Astrocyte (in vitro differentiated cells and primary cell): ENCODE measurements around the gene OBP2B. TPM values are rescaled to one million over a fixed set of nuclear protein-coding genes. Genes with fewer than 3 reads are reported as not detected.
"Not testable (repeated sequence)": the region's sequence is repeated elsewhere in the genome, so short reads cannot be mapped to it uniquely, and the experiment has no call there.

Experiments used
- DNase-seq: peaks from one replicate; pipeline ENCODE4 v3.0.0-alpha.2; 2010; ENCODE audit warnings: low read depth
- FAIRE-seq: peaks from 2 replicates; lab custom pipeline; 2011; peaks lifted over from hg19 to GRCh38; lab: Jason Lieb, UNC
- H2AFZ ChIP-seq: 2 replicates; pipeline ENCODE4 v1.6.0; 2012; ENCODE audit warnings: low read depth, low read length, inconsistent platforms
- H3K27ac ChIP-seq: 2 replicates; pipeline ENCODE4 v1.5.1; 2011; ENCODE audit warnings: low read depth, low read length, inconsistent platforms
- H3K27me3 ChIP-seq: 2 replicates; pipeline ENCODE4 v1.6.0; 2011; ENCODE audit warnings: low read length, inconsistent platforms; ENCODE audit not compliant: insufficient read depth
- H3K36me3 ChIP-seq: 2 replicates; pipeline ENCODE4 v1.5.1; 2011; ENCODE audit warnings: low read length, inconsistent platforms; ENCODE audit not compliant: insufficient read depth
- H3K4me1 ChIP-seq: 2 replicates; pipeline ENCODE4 v1.5.1; 2011; ENCODE audit warnings: low read length, inconsistent platforms; ENCODE audit not compliant: insufficient read depth
- H3K4me2 ChIP-seq: 2 replicates; pipeline ENCODE4 v1.6.0; 2012; ENCODE audit warnings: low read length, inconsistent platforms
- H3K4me3 ChIP-seq: 2 replicates; pipeline ENCODE4 v1.5.1; 2011; ENCODE audit warnings: low read depth, mild to moderate bottlenecking, low read length, inconsistent platforms; ENCODE audit not compliant: insufficient read depth
- H3K79me2 ChIP-seq: 2 replicates; pipeline ENCODE4 v1.6.0; 2012; ENCODE audit warnings: mild to moderate bottlenecking, low read length, inconsistent platforms; ENCODE audit not compliant: insufficient read depth
- H3K9ac ChIP-seq: 2 replicates; pipeline ENCODE4 v1.6.0; 2012; ENCODE audit warnings: mild to moderate bottlenecking, low read length, inconsistent platforms
- H3K9me3 ChIP-seq: 2 replicates; pipeline ENCODE4 v1.5.1; 2012; ENCODE audit warnings: low read depth, mild to moderate bottlenecking, low read length, inconsistent platforms; ENCODE audit not compliant: insufficient read depth
- H4K20me1 ChIP-seq: 2 replicates; pipeline ENCODE4 v1.6.0; 2012; ENCODE audit warnings: low read length, inconsistent platforms; ENCODE audit not compliant: insufficient read depth
- H3K27ac Mint-ChIP-seq: one replicate; pipeline ENCODE4 v1.8.0; 2021; ENCODE audit warnings: mild to moderate bottlenecking, mixed read lengths; ENCODE audit not compliant: unreplicated experiment
- H3K27me3 Mint-ChIP-seq: one replicate; pipeline ENCODE4 v1.8.0; 2021; ENCODE audit warnings: low read depth, mixed read lengths; ENCODE audit not compliant: unreplicated experiment
- H3K36me3 Mint-ChIP-seq: one replicate; pipeline ENCODE4 v1.8.0; 2021; ENCODE audit warnings: low read depth, mixed read lengths; ENCODE audit not compliant: unreplicated experiment
- H3K4me1 Mint-ChIP-seq: one replicate; pipeline ENCODE4 v1.8.0; 2021; ENCODE audit warnings: low read depth, mixed read lengths; ENCODE audit not compliant: unreplicated experiment
- H3K4me3 Mint-ChIP-seq: one replicate; pipeline ENCODE4 v1.8.0; 2021; ENCODE audit warnings: mild to moderate bottlenecking, moderate library complexity, mixed read lengths; ENCODE audit not compliant: unreplicated experiment
- H3K9me3 Mint-ChIP-seq: one replicate; pipeline ENCODE4 v1.8.0; 2021; ENCODE audit warnings: mild to moderate bottlenecking, mixed read lengths; ENCODE audit not compliant: unreplicated experiment
- CTCF ChIP-seq: IDR thresholded peaks from 2 replicates; pipeline ENCODE4 v1.5.1; 2011; ENCODE audit warnings: low read depth, mild to moderate bottlenecking, inconsistent platforms, low read length, moderate library complexity; ENCODE audit not compliant: insufficient read depth
- EZH2 ChIP-seq: IDR thresholded peaks from 2 replicates; pipeline ENCODE4 v1.6.1; 2012; ENCODE audit warnings: mild to moderate bottlenecking, low read length, inconsistent platforms; ENCODE audit not compliant: insufficient read depth
- total RNA-seq: library from RNA; stranded (reverse); gene quantifications from 2 replicates; pipeline ENCODE4 v1.2.1, GENCODE V29; 2021

The OBP2B gene
- total RNA-seq, 1 donor from 2014 or later: not detected

DNA sequence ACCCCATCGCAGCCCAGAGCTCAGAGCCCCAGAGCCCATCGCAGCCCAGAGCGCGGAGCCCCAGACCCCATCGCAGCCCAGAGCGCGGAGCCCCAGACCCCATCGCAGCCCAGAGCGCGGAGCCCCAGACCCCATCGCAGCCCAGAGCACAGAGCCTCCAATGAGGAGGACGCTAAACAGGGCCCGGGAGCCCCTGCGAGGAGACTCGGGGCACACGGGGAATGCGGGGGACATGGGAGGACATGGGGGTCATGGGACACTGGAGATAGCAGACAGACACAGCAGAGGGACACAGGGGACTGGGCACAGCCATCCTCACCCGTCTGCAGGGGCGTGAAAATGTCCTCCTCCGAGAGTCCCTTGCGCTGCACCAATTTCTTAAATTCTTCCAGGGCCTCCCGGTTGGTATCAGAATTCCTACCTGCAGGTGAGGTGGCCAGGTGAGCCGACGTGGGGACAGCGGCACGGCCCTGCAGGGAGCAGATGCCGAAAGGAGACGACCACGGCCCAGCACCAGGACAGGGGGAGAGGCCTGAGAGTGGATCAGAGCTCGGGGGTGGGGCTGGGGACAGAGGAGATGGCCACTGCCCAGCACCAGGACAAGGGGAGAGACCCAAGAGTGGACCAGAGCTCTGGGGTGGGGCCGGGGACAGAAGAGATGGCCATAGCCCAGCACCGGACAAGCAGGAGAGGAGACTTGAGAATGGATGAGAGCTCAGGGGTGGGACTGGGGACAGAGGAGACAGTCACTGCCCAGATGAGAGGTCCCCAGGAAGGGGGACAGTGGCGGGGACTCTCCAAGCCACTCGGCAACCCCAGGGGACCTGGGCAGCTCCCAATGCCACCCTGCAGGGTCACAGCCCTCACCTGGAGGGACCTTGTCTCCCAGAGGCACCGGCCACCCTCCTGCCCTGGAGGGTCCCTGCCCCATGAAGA is 2.8 kb downstream of the OBP2B start:
- H3K27ac Mint-ChIP-seq: no peak overlapping the region
- Histone ChIP-seq H3K36me3 (no peaks in the 10 kb centered on the region), H4K20me1 (no peaks in the 10 kb centered on the region), H3K27me3 (no peaks in the 10 kb centered on the region), H3K4me1 (no peaks in the 10 kb centered on the region), H3K79me2 (no peaks in the 10 kb centered on the region), H2AFZ (no peak overlapping the region), H3K27ac (no peak overlapping the region), H3K9me3 (no peaks in the 10 kb centered on the region), H3K4me2 (no peak overlapping the region), H3K9ac (no peak overlapping the region), H3K4me3 (no peak overlapping the region)
- no peaks in the 10 kb centered on the region for H3K4me1 Mint-ChIP-seq
- TF ChIP-seq EZH2: no peak
- TF ChIP-seq CTCF: no peak
- peaks cover 2% of the 10 kb centered on the region for H3K9me3 Mint-ChIP-seq
- H3K36me3 Mint-ChIP-seq: no peaks in the 10 kb centered on the region
- DNase-seq (no peak), FAIRE-seq (no peak)
- H3K4me3 Mint-ChIP-seq: no peak overlapping the region
- peaks cover 53% of the 10 kb centered on the region for H3K27me3 Mint-ChIP-seq

DNA sequence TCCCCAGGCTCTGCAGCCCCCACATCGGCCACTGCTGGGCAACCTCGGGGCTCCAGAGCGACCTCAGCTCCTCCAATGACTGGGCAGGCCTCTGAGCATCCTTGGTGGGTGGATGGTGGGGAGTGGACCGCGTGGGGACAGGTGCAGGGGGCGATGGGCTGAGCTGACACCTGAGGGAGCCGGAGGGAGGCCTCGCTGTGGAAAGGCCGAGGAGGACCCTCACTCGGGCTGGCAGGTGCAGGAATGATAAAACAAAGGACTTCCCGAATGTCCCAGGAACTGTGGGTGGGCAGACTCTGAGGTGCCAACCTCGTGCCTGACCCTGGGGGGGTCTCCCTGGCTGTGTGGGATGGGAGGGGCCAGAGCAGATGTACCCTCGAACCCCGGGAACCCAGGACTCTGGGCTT is 3.6 kb downstream of the OBP2B start:
- not testable (repeated sequence) for H3K4me2 ChIP-seq, H3K4me3 Mint-ChIP-seq, H4K20me1 ChIP-seq, H3K36me3 ChIP-seq, H3K9me3 ChIP-seq, H3K4me1 Mint-ChIP-seq, H3K27ac Mint-ChIP-seq, H3K9ac ChIP-seq, H3K79me2 ChIP-seq, H3K4me3 ChIP-seq, H2AFZ ChIP-seq, H3K4me1 ChIP-seq, H3K27ac ChIP-seq, FAIRE-seq, H3K36me3 Mint-ChIP-seq, H3K27me3 ChIP-seq, H3K9me3 Mint-ChIP-seq, DNase-seq
- H3K27me3 Mint-ChIP-seq: peaks cover 55% of the 10 kb centered on the region

DNA sequence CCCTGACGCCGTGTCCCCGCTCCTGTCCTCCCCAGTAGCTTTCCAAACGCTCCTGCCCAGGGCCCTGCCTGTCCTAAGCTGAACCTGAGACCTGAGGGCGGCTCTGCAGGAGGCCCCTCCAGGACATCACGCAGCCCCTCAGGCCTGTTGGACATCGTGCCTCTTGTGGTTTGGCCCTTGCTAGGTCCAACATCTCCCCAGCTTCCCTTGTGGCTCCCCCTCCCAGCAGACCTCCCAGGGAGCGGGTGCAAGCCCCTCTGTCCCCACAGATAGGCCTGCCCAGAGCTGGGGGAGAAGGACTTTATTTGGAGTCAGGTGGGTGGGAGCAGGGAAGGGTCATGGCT is 4.1 kb downstream of the OBP2B start:
- H3K9me3 Mint-ChIP-seq: no peaks in the 10 kb centered on the region
- H3K9ac ChIP-seq: no peak overlapping the region
- H3K36me3 ChIP-seq: no peaks in the 10 kb centered on the region
- no peak overlapping the region for H3K27ac Mint-ChIP-seq
- H3K4me3 ChIP-seq: no peak overlapping the region
- no peaks in the 10 kb centered on the region for H3K27me3 ChIP-seq
- H3K27me3 Mint-ChIP-seq: peaks cover 55% of the 10 kb centered on the region
- H4K20me1 ChIP-seq: no peaks in the 10 kb centered on the region
- H3K4me1 Mint-ChIP-seq: no peaks in the 10 kb centered on the region
- DNase-seq (no peak), FAIRE-seq (no peak)
- H3K27ac ChIP-seq: no peak overlapping the region
- TF ChIP-seq EZH2 (no peak), CTCF (no peak)
- no peaks in the 10 kb centered on the region for H3K79me2 ChIP-seq
- no peak overlapping the region for H3K4me2 ChIP-seq
- no peak overlapping the region for H3K4me3 Mint-ChIP-seq
- H3K4me1 ChIP-seq: no peaks in the 10 kb centered on the region
- no peak overlapping the region for H2AFZ ChIP-seq
- no peaks in the 10 kb centered on the region for H3K9me3 ChIP-seq
- H3K36me3 Mint-ChIP-seq: no peaks in the 10 kb centered on the region
